IMR-90 (cell line): ENCODE results near the gene WWP2. TPM values are rescaled to one million over a fixed set of nuclear protein-coding genes. Genes with fewer than 3 reads are reported as not detected.

Experiments
- microRNA-seq, 2 experiments: library from miRNA; stranded (forward) in 1 of 2; unstranded in 1 of 2; fragments of 10-50 nt in 1 of 2; fragments of <30 nt in 1 of 2; gene quantifications in 1 of 2; microRNA quantifications in 1 of 2; one replicate each; pipeline versions ENCODE3 to v1.1.0; 2013 to 2020; ENCODE audit not compliant: insufficient read depth in 1 of 2, insufficient read length in 1 of 2, unreplicated experiment in 1 of 2
- polyA plus RNA-seq, 3 experiments: library from polyadenylated mRNA; depleted of rRNA; stranded (reverse); fragments of >200 nt; gene quantifications; 2 replicates each; pipeline ENCODE4 v1.2.3, GENCODE V29; 2012; ENCODE audit warnings: low replicate concordance in 1 of 3
- small RNA-seq, 5 experiments: library from RNA; depleted of rRNA; stranded (forward); fragments of <200 nt; gene quantifications; one replicate each; pipeline ENCODE3, GENCODE V24; 2012
- total RNA-seq: library from RNA; depleted of rRNA; stranded (reverse); fragments of >200 nt; gene quantifications from 2 replicates; pipeline ENCODE4 v1.2.3, GENCODE V29; 2012; rRNA removed

Gene WWP2
- total and polyA plus RNA-seq, 2 of the 4 experiments (the other 2 are of a cell fraction), result 12.7 to 13.7 TPM

Small RNA genes within 50 kb of the gene (microRNA-seq; reads per million reads assigned to microRNA genes)
- not detected for gene AC026468.1 (ENCODE audit: insufficient read depth, insufficient read length)
- 1,380 to 18,736 reads per million in 2 experiments for gene MIR140 (ENCODE audit: insufficient read depth in 1 of 2, insufficient read length in 1 of 2, unreplicated experiment in 1 of 2)
- not detected for gene RF00091 (ENCODE audit: insufficient read depth, insufficient read length)

Small RNA genes within 50 kb of the gene (small RNA-seq; reads per million reads assigned to genes)
- 0 reads per million in 5 experiments for gene AC026468.1
- gene MIR140, result 19.5 to 1,674 (median 585) reads per million in 5 experiments
- gene RF00091, result 0 to 0.08 (median 0) reads per million in 5 experiments

Other genes with a start within 250 kb of the WWP2 start
- 16.9 and 20.1 TPM in 2 replicates for gene NFAT5, start 196.4 kb upstream of the WWP2 start, total RNA-seq
- 10.8 and 10.9 TPM in 2 replicates for gene NFAT5, start 196.4 kb upstream of the WWP2 start, polyA plus RNA-seq (2012; rRNA removed)
- 404 and 426 TPM in 2 replicates for gene NQO1, start 35.8 kb upstream of the WWP2 start, total RNA-seq
- gene NQO1, start 35.8 kb upstream of the WWP2 start, polyA plus RNA-seq (2012; rRNA removed), result 266 and 304 TPM in 2 replicates
- gene NOB1, start 7.4 kb upstream of the WWP2 start, total RNA-seq, result 36.4 and 47.0 TPM in 2 replicates
- gene NOB1, start 7.4 kb upstream of the WWP2 start, polyA plus RNA-seq (2012; rRNA removed), result 58.1 and 63.2 TPM in 2 replicates
- gene CLEC18A, start 189.0 kb downstream of the WWP2 start, total RNA-seq, result under 0.01 TPM in 1 of 2 replicates, not detected in the other
- 0.04 TPM in 1 of 2 replicates, not detected in the other for gene CLEC18A, start 189.0 kb downstream of the WWP2 start, polyA plus RNA-seq (2012; rRNA removed)